Upper lobe of left lung (tissue), 4 donors: Measurements from ENCODE around the gene NALCN.

ENCODE experiments used
- CTCF ChIP-seq, 6 experiments: fragments of 450-650 bp in 4 of 6; fragments of 200-600 bp in 2 of 6; sonication (generic) in 2 of 6; IDR thresholded peaks; one replicate each; pipeline ENCODE4 v1.5.1; 2016 to 2019; ENCODE audit warnings: antibody characterized with exemption in 6 of 6
- POLR2A ChIP-seq, 4 donors: fragments of 450-650 bp; IDR thresholded peaks; one replicate each; pipeline ENCODE4 v1.5.1; 2016 to 2017; ENCODE audit warnings: antibody characterized with exemption in 4 of 4, mild to moderate bottlenecking in 2 of 4
- POLR2AphosphoS5 ChIP-seq, 2 donors: sonication (generic); formaldehyde crosslinking; IDR thresholded peaks; one replicate each; pipeline ENCODE4 v1.5.1; 2017; ENCODE audit warnings: antibody characterized with exemption in 2 of 2

- TF ChIP-seq CTCF (IDR thresholded peaks at IDR 0.05) = no peak
- TF ChIP-seq POLR2AphosphoS5 (IDR thresholded peaks at IDR 0.05) = no peak
- TF ChIP-seq POLR2A (IDR thresholded peaks at IDR 0.05) = no peak
Measured at GRCh38 chr13:101264931-101265330, 151.4 kb downstream of the NALCN start.
